HG03280 (cell line): Measurements from ENCODE around the gene LENG8.
A peak's percentile ranks its signal among the peaks of the same experiment; 100 is the strongest.

ENCODE experiments used
- ATAC-seq: cut with Tn5 transposase; IDR thresholded peaks from one replicate; pipeline ENCODE4 v1.9.1; 2021; ENCODE audit warnings: mild to moderate bottlenecking, moderate library complexity; ENCODE audit not compliant: unreplicated experiment

The LENG8 gene

GRCh38 chr19:54448774-54449700, at the start of gene LENG8:
TSS of gene LENG8 (plus strand) at chr19:54449199. CDS start at chr19:54451345, 2,146 bp downstream.
- ATAC-seq, result peak; percentile 87

- ATAC-seq, result no peak
These were observed 48.1 kb upstream of the LENG8 start for GRCh38 chr19:54400913-54401312.

DNA sequence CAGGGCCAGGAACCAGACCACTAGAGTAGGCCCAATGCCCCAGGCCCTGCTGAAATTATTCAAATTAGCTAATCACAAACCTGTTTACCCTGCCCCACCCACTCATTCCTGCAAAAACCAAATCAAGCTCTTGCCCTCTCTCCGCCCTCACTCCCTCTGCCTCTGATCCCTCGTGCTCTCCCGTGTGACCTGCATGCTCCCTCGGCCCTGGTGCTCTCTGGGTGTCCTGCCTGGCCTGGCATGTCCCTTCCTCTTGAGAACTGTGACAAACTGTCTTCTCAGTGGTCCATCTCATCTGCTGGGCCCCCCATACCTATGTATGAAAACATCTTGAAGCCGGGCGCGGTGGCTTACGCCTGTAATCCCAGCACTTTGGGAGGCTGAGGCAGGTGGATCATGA, 45.9 kb upstream of the LENG8 start:
- no peak for ATAC-seq

DNA sequence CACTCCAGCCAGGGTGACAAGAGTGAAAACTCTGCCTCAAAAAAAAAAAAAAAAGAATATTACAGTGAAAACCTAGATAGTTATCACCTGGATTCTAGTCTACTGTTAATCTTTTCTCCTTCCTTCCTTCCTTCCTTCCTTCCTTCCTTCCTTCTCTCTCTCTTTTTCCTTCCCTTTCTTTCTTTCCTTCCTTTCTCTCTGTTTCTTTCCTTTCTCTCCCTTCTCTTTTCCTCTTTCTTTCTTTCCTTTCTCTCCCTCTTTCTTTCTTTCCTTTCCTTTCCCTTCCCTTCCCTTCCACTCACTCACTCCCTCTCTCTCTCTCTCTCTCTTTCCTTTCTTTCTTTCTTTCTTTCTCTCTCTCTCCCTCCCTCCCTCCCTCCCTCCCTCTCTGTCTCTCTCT, 43.4 kb upstream of the LENG8 start:
- ATAC-seq, result no peak

DNA sequence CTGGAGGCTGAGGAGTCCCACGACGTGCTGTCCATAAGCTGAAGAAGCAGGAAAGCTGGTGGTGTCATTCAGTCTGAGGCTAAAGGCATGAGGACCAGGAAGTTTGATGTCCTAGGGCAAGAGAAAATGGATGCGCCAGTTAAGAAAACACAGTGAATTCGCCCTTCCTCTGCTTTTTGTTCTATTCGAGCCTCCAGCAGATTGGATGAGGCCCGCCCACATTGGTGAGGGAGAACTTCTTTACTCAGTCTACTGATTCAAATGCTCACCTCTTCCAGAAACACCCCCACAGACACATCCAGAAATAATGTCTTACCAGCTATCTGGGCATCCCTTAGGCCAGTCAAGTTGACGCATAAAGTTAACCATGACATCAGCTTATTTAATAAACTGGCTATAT, 41.2 kb upstream of the LENG8 start:
- ATAC-seq, result no peak

- no peak for ATAC-seq
These were observed 40.5 kb upstream of the LENG8 start for GRCh38 chr19:54408456-54409026.

GRCh38 chr19:54411033-54411432, 38.0 kb upstream of the LENG8 start:
- ATAC-seq, result no peak

GRCh38 chr19:54412877-54413276, 36.1 kb upstream of the LENG8 start:
- ATAC-seq, result no peak

DNA sequence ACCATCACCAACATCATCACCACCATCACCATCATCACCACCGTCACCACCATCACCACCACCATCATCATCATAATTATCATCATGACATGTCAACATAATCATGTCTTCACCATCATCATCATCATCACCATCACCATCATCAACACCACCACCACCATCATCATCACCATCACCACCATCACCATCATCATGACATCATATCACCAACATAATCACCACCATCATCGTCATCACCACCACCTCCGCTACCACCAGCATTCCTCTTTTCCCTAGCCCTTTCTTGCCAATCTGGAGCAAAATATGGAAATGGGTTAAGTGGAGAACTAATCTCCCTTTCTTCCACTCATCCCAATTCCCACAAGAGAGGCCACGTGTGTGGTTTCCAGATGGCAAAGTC, 34.8 kb upstream of the LENG8 start:
- ATAC-seq, result no peak

GRCh38 chr19:54415208-54415900, 33.6 kb upstream of the LENG8 start, which contains the start of gene TTYH1:
TSS of gene TTYH1 (plus strand) at chr19:54415464. CDS start at chr19:54415553, 89 bp downstream.
- no peak for ATAC-seq

- no peak for ATAC-seq
These were observed 32.9 kb upstream of the LENG8 start for GRCh38 chr19:54415901-54416673.

DNA sequence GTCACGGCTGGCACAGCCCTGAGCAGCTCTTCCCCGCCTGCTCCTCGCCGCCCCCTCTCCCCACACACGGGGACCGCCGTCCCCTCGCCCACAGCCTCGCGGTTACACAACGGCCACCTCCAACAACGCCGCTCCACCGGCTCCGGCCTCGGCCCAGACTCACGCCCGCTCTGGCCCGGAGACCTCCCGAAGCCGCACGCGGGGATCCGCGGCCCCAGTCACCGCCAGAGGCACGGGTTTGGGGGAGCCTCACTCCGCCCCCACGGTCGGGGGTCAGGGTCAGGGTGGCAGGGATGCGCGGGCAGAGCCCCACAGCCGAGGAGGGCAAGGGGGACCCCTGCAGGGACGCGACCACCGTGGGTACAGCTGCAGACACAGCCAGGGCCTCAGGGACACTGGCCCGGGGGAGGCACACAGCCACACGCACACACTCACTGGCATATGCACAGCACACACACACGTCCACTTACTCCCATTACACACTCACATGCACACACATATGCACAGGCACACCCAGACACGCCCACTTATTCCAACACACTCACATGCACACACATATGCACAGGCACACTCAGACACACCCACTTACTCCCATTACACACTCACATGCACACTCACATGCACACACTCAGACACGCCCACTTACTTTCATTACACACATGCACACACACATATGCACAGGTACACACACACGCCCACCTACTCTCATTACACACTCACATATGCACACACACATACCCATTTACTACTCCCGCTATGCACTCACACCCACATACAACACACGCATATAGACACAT, 32.1 kb upstream of the LENG8 start:
- no peak for ATAC-seq

DNA sequence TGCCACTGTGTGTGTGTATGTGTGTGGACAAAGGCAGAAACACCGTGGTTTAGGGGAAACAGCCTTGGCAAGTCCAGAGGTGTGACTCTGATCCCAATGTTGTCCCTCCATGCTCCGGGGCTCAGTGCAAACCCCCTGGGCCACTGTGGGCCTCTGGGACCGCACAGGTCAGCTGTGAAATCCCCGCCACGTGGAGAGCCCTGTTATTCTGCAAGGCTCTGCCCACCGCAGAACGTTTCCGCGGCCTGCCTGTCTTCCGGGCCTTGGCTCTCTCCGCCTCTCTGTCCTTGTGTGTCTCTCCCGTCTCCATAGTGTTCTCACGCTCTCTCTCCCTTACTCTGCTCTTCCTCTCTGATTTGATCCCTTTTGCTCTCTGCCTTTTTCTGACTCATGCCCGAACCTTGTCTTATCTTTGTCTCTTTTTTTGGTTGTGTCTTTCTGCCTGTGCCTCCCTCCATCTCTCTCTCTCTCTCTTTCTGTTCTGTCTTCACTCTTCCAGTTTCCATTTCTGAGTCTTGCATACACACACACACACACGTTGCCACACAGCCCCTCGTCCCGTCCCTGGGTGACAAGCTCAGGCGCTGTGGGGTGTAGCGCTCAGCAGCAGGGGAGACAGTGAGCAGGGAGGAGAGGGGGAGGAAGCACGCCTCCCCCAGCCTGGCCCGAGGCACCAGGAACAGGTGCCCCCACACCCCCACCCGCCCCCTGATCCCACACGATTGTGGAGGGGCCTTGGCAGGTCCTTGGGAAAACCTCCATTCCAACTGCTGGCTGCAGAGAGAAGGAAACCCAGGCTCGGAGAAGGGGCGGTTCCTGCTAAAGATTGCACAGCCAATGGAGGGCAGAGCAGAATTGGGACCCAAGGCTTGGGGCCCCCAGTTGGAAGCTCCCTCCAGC, 30.7 kb upstream of the LENG8 start:
- ATAC-seq, result no peak

- no peak for ATAC-seq
These were observed 29.8 kb upstream of the LENG8 start for GRCh38 chr19:54418930-54419800.

GRCh38 chr19:54420068-54420382, 29.0 kb upstream of the LENG8 start:
- ATAC-seq, result no peak

DNA sequence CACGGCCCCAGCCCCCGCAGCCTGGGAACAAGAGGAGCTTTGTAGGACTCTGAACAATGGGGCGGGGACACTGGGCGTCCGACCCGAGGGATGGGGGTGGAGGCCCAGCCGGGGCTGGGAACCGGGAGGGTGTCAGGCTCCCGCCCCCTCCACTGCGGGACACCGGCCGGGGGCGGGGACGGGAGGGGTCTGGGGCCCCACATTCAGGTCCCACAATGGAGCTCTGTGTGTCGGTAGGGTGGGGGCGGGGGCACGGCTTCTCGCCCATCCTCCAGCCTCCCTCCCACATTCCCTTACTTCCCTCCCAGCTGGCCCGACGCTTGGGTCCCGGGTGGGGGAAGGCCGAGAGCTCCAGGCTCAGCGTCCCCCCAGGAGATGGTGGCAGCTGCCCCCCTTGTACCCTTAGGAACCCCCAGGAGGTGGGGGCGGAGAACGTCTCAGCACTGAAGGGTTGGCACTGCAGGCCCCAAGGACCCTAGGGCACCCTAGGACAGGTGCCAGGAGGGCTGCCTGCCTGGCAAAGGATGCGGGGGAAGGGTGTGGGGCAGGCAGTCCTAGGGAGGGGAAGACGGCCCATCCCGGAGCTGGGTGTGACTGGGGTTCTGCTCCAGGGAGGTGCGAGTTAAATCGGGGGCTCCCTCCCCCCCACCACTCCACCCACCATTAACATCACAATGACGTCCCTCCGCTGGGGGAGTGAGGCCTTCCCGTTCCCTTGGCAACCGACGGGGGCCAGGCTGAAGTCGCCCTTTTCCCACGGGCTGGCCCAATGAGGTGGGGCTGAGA, 28.4 kb upstream of the LENG8 start:
- ATAC-seq, result no peak

GRCh38 chr19:54421169-54421516, 27.9 kb upstream of the LENG8 start:
- ATAC-seq, result no peak

DNA sequence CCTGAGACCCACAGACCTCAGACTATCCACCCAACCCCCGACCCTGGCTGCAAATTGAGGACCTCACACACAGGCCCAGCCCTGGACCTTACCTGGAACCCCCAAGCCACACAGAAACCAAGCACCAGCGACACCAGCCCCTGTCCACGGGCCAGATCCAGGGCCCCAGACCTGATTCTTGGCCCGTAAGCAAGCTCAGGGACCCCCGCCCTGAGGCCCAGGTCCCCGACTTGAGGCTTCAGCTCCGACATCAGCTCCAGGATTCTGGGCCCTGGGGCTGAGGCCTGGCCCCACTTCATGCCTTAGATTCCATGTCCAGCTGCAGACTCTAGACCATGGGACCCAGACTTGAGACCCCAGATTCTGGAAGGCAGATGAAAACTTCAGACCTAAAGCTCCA, 27.5 kb upstream of the LENG8 start:
- no peak for ATAC-seq
